ENCODE results near the gene TMEM25.

The TMEM25 gene

GRCh38 chr11:118524356-118524755, 6.6 kb upstream of the TMEM25 start:
- H3K4me3 ChIP-seq (ENCODE audit: low read length), result no peak overlapping the region
- DNase-seq (ENCODE audit: low read depth), result no peak
- TF ChIP-seq CTCF (conservative IDR thresholded peaks at IDR 0.05; ENCODE audit: low read depth, low read length), result no peak

- no peak for DNase-seq (ENCODE audit: low read depth)
- TF ChIP-seq CTCF (conservative IDR thresholded peaks at IDR 0.05; ENCODE audit: low read depth, low read length), result no peak
- no peak overlapping the region for H3K4me3 ChIP-seq (ENCODE audit: low read length)
These were observed 6.1 kb upstream of the TMEM25 start for GRCh38 chr11:118524757-118525470.

GRCh38 chr11:118526688-118527087, 4.3 kb upstream of the TMEM25 start:
- no peak for TF ChIP-seq CTCF (conservative IDR thresholded peaks at IDR 0.05; ENCODE audit: low read depth, low read length)
- no peak for DNase-seq (ENCODE audit: low read depth)
- no peak overlapping the region for H3K4me3 ChIP-seq (ENCODE audit: low read length)

- H3K4me3 ChIP-seq (ENCODE audit: low read length), result no peak within 1 kb of the TSS
- DNase-seq (ENCODE audit: low read depth), result no peak
- no peak for TF ChIP-seq CTCF (conservative IDR thresholded peaks at IDR 0.05; ENCODE audit: low read depth, low read length)
These were observed 3.9 kb upstream of the TMEM25 start, which contains the start of gene TTC36 for GRCh38 chr11:118527109-118527508. Gene TTC36 (plus strand): TSS chr11:118527474. CDS start chr11:118527495, 21 bp downstream.

GRCh38 chr11:118528511-118528910, 2.5 kb upstream of the TMEM25 start:
- DNase-seq (ENCODE audit: low read depth), result no peak

GRCh38 chr11:118529584-118530175, 1.3 kb upstream of the TMEM25 start:
- peak overlapping the region; percentile 88 for H3K4me3 ChIP-seq (ENCODE audit: low read length)
- no peak for DNase-seq (ENCODE audit: low read depth)
- TF ChIP-seq CTCF (conservative IDR thresholded peaks at IDR 0.05; ENCODE audit: low read depth, low read length), result no peak

More at GRCh38 chr11:118528511-118528910, 2.5 kb upstream of the TMEM25 start:
- no peak overlapping the region for H3K4me3 ChIP-seq (ENCODE audit: low read length)
- TF ChIP-seq CTCF (conservative IDR thresholded peaks at IDR 0.05; ENCODE audit: low read depth, low read length), result no peak

GRCh38 chr11:118530180-118530682, 761 bp upstream of the TMEM25 start:
- H3K4me3 ChIP-seq (ENCODE audit: low read length), result peak overlapping the region; percentile 88
- DNase-seq (ENCODE audit: low read depth), result no peak
- no peak for TF ChIP-seq CTCF (conservative IDR thresholded peaks at IDR 0.05; ENCODE audit: low read depth, low read length)

All from retinal pigment epithelial cell (primary cell).